Measurements from ENCODE around the gene GIMAP1.

DNA sequence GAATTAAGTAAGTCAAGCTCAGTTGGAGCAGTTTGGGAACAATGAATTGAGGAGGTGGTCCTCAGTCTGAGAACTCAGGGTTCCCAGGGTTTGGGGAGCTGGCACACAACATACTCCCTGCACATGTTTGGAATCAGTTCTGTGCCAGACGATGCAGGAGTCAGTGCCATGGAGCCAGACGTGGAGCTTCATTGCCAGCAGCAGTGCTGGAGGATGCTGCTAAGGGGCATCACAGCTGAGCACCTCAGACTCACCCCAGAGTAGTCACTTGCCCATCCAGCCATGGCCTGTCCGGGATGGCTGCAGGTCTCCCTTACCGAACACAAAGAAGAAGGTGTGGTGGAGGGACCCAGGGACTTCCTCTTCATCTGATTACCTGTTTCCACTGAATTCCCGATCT is 28.7 kb downstream of the GIMAP1 start:
- TF ChIP-seq, protein P1, sequence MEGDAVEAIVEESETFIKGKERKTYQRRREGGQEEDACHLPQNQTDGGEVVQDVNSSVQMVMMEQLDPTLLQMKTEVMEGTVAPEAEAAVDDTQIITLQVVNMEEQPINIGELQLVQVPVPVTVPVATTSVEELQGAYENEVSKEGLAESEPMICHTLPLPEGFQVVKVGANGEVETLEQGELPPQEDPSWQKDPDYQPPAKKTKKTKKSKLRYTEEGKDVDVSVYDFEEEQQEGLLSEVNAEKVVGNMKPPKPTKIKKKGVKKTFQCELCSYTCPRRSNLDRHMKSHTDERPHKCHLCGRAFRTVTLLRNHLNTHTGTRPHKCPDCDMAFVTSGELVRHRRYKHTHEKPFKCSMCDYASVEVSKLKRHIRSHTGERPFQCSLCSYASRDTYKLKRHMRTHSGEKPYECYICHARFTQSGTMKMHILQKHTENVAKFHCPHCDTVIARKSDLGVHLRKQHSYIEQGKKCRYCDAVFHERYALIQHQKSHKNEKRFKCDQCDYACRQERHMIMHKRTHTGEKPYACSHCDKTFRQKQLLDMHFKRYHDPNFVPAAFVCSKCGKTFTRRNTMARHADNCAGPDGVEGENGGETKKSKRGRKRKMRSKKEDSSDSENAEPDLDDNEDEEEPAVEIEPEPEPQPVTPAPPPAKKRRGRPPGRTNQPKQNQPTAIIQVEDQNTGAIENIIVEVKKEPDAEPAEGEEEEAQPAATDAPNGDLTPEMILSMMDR (IDR thresholded peaks at IDR 0.05; ENCODE audit: poor library complexity), result no peak
- TF ChIP-seq EZH2phosphoT487 (IDR thresholded peaks at IDR 0.05; ENCODE audit: low read depth, severe bottlenecking, unreplicated experiment), result no peak
